ENCODE data around the gene ZNF18.
"Not testable (repeated sequence)": the region's sequence is repeated elsewhere in the genome, so short reads cannot be mapped to it uniquely, and the experiment has no call there.

Gene ZNF18

DNA sequence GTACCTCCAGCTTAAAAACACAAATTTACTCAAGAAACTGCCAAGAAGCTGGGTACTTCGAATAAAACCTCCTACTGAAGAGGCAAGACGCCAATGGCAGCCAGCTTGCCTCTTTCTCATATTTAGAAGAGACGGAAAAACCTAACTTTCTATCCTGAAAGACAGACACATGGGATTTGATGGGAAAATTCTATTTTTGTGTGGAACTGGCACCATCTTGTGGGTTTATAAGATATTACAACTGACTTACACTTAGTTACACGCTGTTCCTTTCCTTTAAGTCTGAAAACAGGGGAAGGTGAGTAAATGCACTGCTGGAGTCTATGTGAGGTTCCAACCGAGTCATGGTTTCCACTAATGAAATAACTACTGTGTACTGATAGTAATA is 10.3 kb downstream of the ZNF18 start:
- Histone ChIP-seq H3K4me1 (ENCODE audit: control insufficient read depth, insufficient read depth, low read length, poor library complexity, severe bottlenecking) (peaks cover 2% of the 10 kb centered on the region), H3K27ac (ENCODE audit: insufficient read depth, low read length, poor library complexity, severe bottlenecking) (no peak overlapping the region), H3K4me3 (ENCODE audit: insufficient read depth, low read depth, low read length, poor library complexity, severe bottlenecking) (no peak overlapping the region), H3K9me3 (ENCODE audit: control insufficient read depth, low read length) (no peaks in the 10 kb centered on the region), H3K27me3 (replicated peaks; ENCODE audit: control insufficient read depth, insufficient read depth, low read length, poor library complexity, severe bottlenecking) (no peaks in the 10 kb centered on the region), H3K36me3 (ENCODE audit: control insufficient read depth, insufficient read depth, low read length) (peaks cover 35% of the 10 kb centered on the region)
- DNase-seq = no peak

DNA sequence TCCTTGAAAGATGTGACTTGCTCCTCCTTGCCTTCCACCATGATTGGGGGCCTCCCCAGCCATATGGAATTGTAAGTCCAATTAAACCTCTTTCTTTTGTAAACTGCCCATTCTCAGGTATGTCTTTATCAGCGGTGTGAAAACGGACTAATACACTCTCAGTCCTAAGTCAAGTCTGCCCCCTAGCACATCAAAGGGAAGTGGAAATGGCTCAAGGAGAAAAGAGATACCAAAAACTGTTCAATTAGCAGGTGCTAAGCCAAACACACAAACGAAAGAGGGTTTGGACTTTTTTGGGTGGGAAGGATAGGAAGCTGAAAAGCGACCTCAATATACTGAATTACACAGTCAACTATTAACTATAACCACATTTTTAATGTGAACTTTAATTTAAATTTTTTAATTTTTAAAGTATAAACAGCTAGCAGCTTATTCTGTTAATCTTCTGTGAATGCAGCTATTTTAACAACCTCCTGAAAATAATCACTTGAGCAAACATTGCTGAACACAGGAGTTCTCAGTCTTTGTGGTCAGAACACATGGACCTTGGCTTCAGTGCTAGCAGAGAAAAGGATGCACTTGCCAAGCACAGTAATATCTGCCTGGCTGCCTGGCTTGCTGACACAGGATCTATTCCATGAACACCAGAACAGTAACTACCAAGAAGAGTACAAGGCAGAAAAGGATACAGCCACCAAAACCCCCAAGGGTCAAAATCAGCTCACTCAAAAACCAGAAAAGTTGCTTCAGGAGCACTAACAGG is 10.9 kb downstream of the ZNF18 start:
- no peaks in the 10 kb centered on the region for H3K27me3 ChIP-seq (replicated peaks; ENCODE audit: control insufficient read depth, insufficient read depth, low read length, poor library complexity, severe bottlenecking)
- no peaks in the 10 kb centered on the region for H3K4me1 ChIP-seq (ENCODE audit: control insufficient read depth, insufficient read depth, low read length, poor library complexity, severe bottlenecking)
- peaks cover 33% of the 10 kb centered on the region for H3K36me3 ChIP-seq (ENCODE audit: control insufficient read depth, insufficient read depth, low read length)
- H3K4me3 ChIP-seq (ENCODE audit: insufficient read depth, low read depth, low read length, poor library complexity, severe bottlenecking) = no peak overlapping the region
- no peaks in the 10 kb centered on the region for H3K9me3 ChIP-seq (ENCODE audit: control insufficient read depth, low read length)
- DNase-seq = no peak
- no peak overlapping the region for H3K27ac ChIP-seq (ENCODE audit: insufficient read depth, low read length, poor library complexity, severe bottlenecking)

DNA sequence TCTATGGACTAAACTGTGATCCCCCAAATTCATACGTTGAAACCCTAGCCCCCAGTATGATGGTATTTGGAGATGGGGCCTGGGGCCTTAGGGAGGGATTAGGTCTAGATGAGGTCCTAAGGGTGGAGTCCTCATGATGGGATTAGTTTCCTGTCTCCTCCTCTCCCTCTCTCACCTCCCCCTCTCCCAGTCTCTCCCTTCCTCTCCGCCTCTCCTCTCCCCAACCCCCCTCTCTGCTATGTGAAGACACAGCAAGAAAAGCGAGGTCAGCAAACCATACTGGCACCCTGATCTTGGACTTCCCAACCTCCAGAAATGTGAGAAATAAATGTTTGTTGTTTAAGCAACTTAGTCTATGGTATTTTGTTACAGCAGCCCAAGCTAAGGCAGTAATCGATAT is 15.4 kb downstream of the ZNF18 start:
- peaks cover 36% of the 10 kb centered on the region for H3K36me3 ChIP-seq (ENCODE audit: control insufficient read depth, insufficient read depth, low read length)
- no peaks in the 10 kb centered on the region for H3K9me3 ChIP-seq (ENCODE audit: control insufficient read depth, low read length)

GRCh38 chr17:11980813-11981212 is 16.5 kb downstream of the ZNF18 start:
- H3K4me3 ChIP-seq (ENCODE audit: insufficient read depth, low read depth, low read length, poor library complexity, severe bottlenecking) = no peak overlapping the region
- no peak overlapping the region for H3K27ac ChIP-seq (ENCODE audit: insufficient read depth, low read length, poor library complexity, severe bottlenecking)
- H3K36me3 ChIP-seq (ENCODE audit: control insufficient read depth, insufficient read depth, low read length) = peaks cover 32% of the 10 kb centered on the region
- H3K4me1 ChIP-seq (ENCODE audit: control insufficient read depth, insufficient read depth, low read length, poor library complexity, severe bottlenecking) = no peaks in the 10 kb centered on the region
- no peaks in the 10 kb centered on the region for H3K27me3 ChIP-seq (replicated peaks; ENCODE audit: control insufficient read depth, insufficient read depth, low read length, poor library complexity, severe bottlenecking)
- DNase-seq = no peak
- H3K9me3 ChIP-seq (ENCODE audit: control insufficient read depth, low read length) = no peaks in the 10 kb centered on the region

More for the DNA sequence above, 15.4 kb downstream of the ZNF18 start:
- Histone ChIP-seq H3K27ac (ENCODE audit: insufficient read depth, low read length, poor library complexity, severe bottlenecking) (no peak overlapping the region), H3K4me3 (ENCODE audit: insufficient read depth, low read depth, low read length, poor library complexity, severe bottlenecking) (no peak overlapping the region), H3K4me1 (ENCODE audit: control insufficient read depth, insufficient read depth, low read length, poor library complexity, severe bottlenecking) (no peaks in the 10 kb centered on the region), H3K27me3 (replicated peaks; ENCODE audit: control insufficient read depth, insufficient read depth, low read length, poor library complexity, severe bottlenecking) (no peaks in the 10 kb centered on the region)
- no peak for DNase-seq

DNA sequence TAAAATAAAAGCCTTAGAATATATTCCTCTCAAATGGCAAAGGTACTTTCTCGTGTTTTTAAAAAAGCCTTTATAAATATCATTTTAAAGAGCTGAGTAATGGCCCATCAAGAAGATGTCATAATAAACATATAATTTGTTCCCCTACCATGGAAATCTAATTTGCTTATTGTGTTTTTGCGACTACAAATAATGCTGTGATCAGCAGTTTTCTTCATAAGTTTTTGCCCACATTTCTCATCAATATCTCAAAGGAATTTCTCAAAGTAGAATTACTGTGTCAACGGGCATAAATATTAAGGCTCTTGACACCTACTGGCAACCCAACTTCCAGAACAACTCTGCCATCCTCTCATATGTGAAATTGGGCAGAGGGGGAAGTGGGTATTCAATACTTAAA is 17.5 kb downstream of the ZNF18 start:
- Histone ChIP-seq H3K4me1 (ENCODE audit: control insufficient read depth, insufficient read depth, low read length, poor library complexity, severe bottlenecking) (no peaks in the 10 kb centered on the region), H3K9me3 (ENCODE audit: control insufficient read depth, low read length) (no peaks in the 10 kb centered on the region), H3K4me3 (ENCODE audit: insufficient read depth, low read depth, low read length, poor library complexity, severe bottlenecking) (no peak overlapping the region), H3K27ac (ENCODE audit: insufficient read depth, low read length, poor library complexity, severe bottlenecking) (no peak overlapping the region), H3K36me3 (ENCODE audit: control insufficient read depth, insufficient read depth, low read length) (peaks cover 32% of the 10 kb centered on the region), H3K27me3 (replicated peaks; ENCODE audit: control insufficient read depth, insufficient read depth, low read length, poor library complexity, severe bottlenecking) (no peaks in the 10 kb centered on the region)
- DNase-seq = no peak

DNA sequence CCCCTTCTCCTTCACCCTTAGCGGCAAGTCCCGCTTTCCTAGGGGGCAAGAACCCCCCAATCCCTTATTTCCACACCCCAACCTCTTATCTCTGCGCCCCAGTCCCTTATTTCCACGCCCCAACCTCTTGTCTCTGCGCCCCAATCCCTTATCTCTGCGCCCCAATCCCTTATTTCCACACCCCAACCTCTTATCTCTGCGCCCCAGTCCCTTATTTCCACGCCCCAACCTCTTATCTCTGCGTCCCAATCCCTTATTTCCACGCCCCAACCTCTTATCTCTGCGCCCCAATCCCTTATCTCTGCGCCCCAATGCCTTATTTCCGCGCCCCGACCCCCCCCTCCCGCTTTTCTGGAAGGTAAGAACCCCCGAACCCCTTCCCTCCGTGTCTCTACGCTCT is 24.5 kb downstream of the ZNF18 start:
- not testable (repeated sequence) for H3K27ac ChIP-seq (ENCODE audit: insufficient read depth, low read length, poor library complexity, severe bottlenecking); H3K4me1 ChIP-seq (ENCODE audit: control insufficient read depth, insufficient read depth, low read length, poor library complexity, severe bottlenecking); H3K27me3 ChIP-seq (replicated peaks; ENCODE audit: control insufficient read depth, insufficient read depth, low read length, poor library complexity, severe bottlenecking); H3K9me3 ChIP-seq (ENCODE audit: control insufficient read depth, low read length); H3K36me3 ChIP-seq (ENCODE audit: control insufficient read depth, insufficient read depth, low read length); H3K4me3 ChIP-seq (ENCODE audit: insufficient read depth, low read depth, low read length, poor library complexity, severe bottlenecking); DNase-seq

DNA sequence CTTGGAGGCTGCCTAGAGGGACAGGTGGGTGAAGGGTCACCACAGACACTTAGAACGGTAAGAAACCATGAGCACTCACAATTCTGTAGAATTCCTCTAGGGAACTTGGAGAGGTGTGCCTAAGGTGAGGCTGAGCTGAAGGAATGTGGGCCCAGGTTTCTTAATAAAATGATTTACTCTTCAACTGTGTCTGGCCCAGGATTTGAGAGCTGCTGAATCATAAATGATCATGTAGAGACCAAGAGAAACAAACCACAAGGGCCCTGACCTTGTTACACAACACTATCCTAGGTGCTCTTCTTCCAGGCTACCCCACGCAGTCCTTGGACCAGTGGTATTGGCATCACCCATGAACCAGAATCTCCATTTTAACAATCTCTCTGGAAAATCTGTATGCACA is 27.7 kb downstream of the ZNF18 start:
- Histone ChIP-seq H3K36me3 (ENCODE audit: control insufficient read depth, insufficient read depth, low read length) (no peaks in the 10 kb centered on the region), H3K9me3 (ENCODE audit: control insufficient read depth, low read length) (peaks cover 7% of the 10 kb centered on the region), H3K4me1 (ENCODE audit: control insufficient read depth, insufficient read depth, low read length, poor library complexity, severe bottlenecking) (no peaks in the 10 kb centered on the region), H3K4me3 (ENCODE audit: insufficient read depth, low read depth, low read length, poor library complexity, severe bottlenecking) (no peak overlapping the region), H3K27me3 (replicated peaks; ENCODE audit: control insufficient read depth, insufficient read depth, low read length, poor library complexity, severe bottlenecking) (no peaks in the 10 kb centered on the region), H3K27ac (ENCODE audit: insufficient read depth, low read length, poor library complexity, severe bottlenecking) (no peak overlapping the region)
- no peak for DNase-seq

GRCh38 chr17:11954936-11955335 is 42.3 kb downstream of the ZNF18 start:
- no peaks in the 10 kb centered on the region for H3K27me3 ChIP-seq (replicated peaks; ENCODE audit: control insufficient read depth, insufficient read depth, low read length, poor library complexity, severe bottlenecking)
- no peaks in the 10 kb centered on the region for H3K36me3 ChIP-seq (ENCODE audit: control insufficient read depth, insufficient read depth, low read length)
- H3K4me1 ChIP-seq (ENCODE audit: control insufficient read depth, insufficient read depth, low read length, poor library complexity, severe bottlenecking) = no peaks in the 10 kb centered on the region
- no peak for DNase-seq
- no peak overlapping the region for H3K4me3 ChIP-seq (ENCODE audit: insufficient read depth, low read depth, low read length, poor library complexity, severe bottlenecking)
- no peak overlapping the region for H3K27ac ChIP-seq (ENCODE audit: insufficient read depth, low read length, poor library complexity, severe bottlenecking)
- H3K9me3 ChIP-seq (ENCODE audit: control insufficient read depth, low read length) = no peaks in the 10 kb centered on the region

- Histone ChIP-seq H3K4me1 (ENCODE audit: control insufficient read depth, insufficient read depth, low read length, poor library complexity, severe bottlenecking) (no peaks in the 10 kb centered on the region), H3K4me3 (ENCODE audit: insufficient read depth, low read depth, low read length, poor library complexity, severe bottlenecking) (no peak overlapping the region), H3K36me3 (ENCODE audit: control insufficient read depth, insufficient read depth, low read length) (no peaks in the 10 kb centered on the region), H3K9me3 (ENCODE audit: control insufficient read depth, low read length) (no peaks in the 10 kb centered on the region), H3K27ac (ENCODE audit: insufficient read depth, low read length, poor library complexity, severe bottlenecking) (no peak overlapping the region), H3K27me3 (replicated peaks; ENCODE audit: control insufficient read depth, insufficient read depth, low read length, poor library complexity, severe bottlenecking) (no peaks in the 10 kb centered on the region)
- no peak for DNase-seq
Observed at GRCh38 chr17:11953924-11954323, 43.4 kb downstream of the ZNF18 start.

DNA sequence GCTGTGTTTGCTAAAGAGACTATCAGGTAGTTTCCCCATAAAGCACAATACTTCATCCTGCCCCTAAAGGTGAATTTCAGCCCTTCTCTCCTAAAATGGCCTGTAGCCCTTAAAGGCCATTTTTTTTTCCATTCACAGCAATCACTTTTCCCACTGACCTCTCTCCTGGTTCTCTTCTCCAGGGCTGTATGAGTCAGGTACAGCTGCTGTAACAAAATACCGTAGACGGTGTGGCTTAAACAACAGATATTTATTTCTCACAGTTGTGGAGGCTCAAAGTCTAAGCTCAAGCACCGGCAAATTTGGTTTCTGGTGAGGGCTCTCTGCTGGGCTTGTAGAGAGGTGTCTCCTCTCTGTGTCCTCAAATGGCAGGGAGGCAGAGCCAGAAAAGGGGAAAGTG is 44.7 kb downstream of the ZNF18 start:
- Histone ChIP-seq H3K36me3 (ENCODE audit: control insufficient read depth, insufficient read depth, low read length) (no peaks in the 10 kb centered on the region), H3K4me3 (ENCODE audit: insufficient read depth, low read depth, low read length, poor library complexity, severe bottlenecking) (no peak overlapping the region), H3K27ac (ENCODE audit: insufficient read depth, low read length, poor library complexity, severe bottlenecking) (no peak overlapping the region), H3K4me1 (ENCODE audit: control insufficient read depth, insufficient read depth, low read length, poor library complexity, severe bottlenecking) (no peaks in the 10 kb centered on the region), H3K27me3 (replicated peaks; ENCODE audit: control insufficient read depth, insufficient read depth, low read length, poor library complexity, severe bottlenecking) (no peaks in the 10 kb centered on the region), H3K9me3 (ENCODE audit: control insufficient read depth, low read length) (no peaks in the 10 kb centered on the region)
- DNase-seq = no peak

Data from effector memory CD4-positive, alpha-beta T cell (primary cell).